ENCODE measurements around the gene ELOVL6. TPM values are rescaled to one million over a fixed set of nuclear protein-coding genes. Genes with fewer than 3 reads are reported as not detected.
"Not testable (repeated sequence)": the region's sequence is repeated elsewhere in the genome, so short reads cannot be mapped to it uniquely, and the experiment has no call there.

The ELOVL6 gene
- total RNA-seq (2014; rRNA removed; shearing (Covaris generic); ENCODE audit: low replicate concordance) = 11.7 and 12.9 TPM in 2 replicates

- Histone ChIP-seq H3K4me3 (peak within 1 kb of the TSS; percentile 64), H3K27me3 (no peaks in the 10 kb centered on the region), H3K9me3 (no peaks in the 10 kb centered on the region), H3K36me3 (no peaks in the 10 kb centered on the region)
- DNase-seq = peak; percentile 68
These were observed at the start of gene ELOVL6 for GRCh38 chr4:110198435-110199416. ELOVL6 (minus strand) TSS chr4:110198615; CDS start chr4:110198335, 280 bp downstream.

DNA sequence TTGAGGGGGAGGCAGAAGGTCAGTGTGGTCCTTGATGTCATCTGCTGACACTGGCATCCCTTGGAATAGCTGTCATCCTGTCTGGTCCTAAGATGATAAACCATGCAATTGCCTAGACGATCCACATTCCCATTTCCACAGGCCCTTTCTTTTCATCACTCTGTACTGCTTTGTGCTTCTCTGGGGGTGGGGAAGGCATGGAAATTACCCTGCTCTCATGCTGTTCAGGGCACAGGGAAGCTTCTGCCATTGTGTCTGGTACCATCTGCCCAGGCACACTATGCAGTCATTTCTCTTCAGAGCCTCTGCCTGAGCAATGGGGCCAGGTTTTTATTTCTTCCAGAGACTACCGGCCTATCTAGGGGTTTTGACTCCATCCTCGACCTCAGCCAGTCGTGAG is 49.7 kb upstream of the ELOVL6 start:
- no peak for DNase-seq
- Histone ChIP-seq H3K27me3 (no peaks in the 10 kb centered on the region), H3K36me3 (no peaks in the 10 kb centered on the region), H3K4me3 (no peak overlapping the region), H3K9me3 (no peaks in the 10 kb centered on the region)

GRCh38 chr4:110247591-110247990 is 49.2 kb upstream of the ELOVL6 start:
- H3K9me3 ChIP-seq = no peaks in the 10 kb centered on the region
- H3K36me3 ChIP-seq = no peaks in the 10 kb centered on the region
- no peaks in the 10 kb centered on the region for H3K27me3 ChIP-seq
- DNase-seq = no peak
- no peak overlapping the region for H3K4me3 ChIP-seq

DNA sequence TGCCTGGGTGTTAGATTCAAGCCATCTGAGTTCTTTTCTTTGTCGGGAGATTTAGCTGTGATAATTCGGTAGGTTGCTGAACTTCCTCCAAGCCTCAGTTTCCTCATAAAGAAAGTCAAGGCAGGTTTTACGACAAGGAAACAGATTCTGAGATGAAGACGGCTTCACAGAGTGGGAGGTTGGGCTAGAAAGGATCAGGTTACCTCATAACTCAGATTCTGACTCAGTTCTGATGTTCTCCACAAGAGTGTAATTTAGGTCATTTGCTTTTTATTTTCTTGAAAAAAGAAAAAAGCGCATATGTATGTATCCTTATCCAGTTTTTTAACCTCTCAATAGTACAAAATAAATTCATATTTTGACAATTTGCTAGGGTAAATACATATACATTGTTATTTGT is 47.2 kb upstream of the ELOVL6 start:
- no peak for DNase-seq
- Histone ChIP-seq H3K27me3 (no peaks in the 10 kb centered on the region), H3K4me3 (no peak overlapping the region)

DNA sequence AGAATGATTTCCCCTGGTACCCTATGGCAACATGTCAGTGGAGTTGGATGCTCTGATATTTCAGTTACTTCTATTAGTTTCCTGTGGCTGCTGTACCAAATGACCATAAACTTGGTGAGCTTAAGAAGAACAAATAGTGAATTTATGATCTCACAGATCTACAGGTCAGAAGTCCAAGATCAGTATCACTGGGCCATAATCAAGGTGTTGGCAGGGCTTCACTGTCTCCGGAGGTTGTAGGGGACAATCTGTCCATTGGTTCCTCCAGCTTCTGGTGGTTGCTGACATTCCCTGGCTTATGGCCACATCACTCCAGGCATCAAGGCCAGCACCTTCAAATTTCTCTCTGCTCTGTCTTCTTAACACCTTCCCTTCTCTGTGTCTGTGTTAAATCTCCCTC is 37.9 kb upstream of the ELOVL6 start:
- no peak for DNase-seq
- H3K4me3 ChIP-seq = no peak overlapping the region
- no peaks in the 10 kb centered on the region for H3K36me3 ChIP-seq
- H3K27me3 ChIP-seq = no peaks in the 10 kb centered on the region
- H3K9me3 ChIP-seq = no peaks in the 10 kb centered on the region

More for the DNA sequence above, 47.2 kb upstream of the ELOVL6 start:
- no peaks in the 10 kb centered on the region for H3K9me3 ChIP-seq
- no peaks in the 10 kb centered on the region for H3K36me3 ChIP-seq

DNA sequence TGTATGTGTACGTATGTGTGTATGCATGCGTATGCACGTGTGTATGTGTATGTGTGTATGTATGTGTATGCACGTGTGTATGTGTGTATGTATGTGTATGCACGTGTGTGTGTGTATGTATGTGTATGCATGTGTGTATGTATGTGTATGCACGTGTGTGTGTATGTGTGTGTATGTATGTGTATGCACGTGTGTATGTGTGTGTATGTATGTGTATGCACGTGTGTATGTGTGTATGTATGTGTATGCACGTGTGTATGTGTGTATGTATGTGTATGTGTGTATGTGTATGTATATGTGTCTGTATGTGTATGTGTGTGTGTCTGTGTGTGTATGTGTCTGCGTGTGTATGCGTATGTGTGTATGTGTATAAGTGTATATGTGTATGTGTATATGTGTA is 35.2 kb upstream of the ELOVL6 start:
- H3K27me3 ChIP-seq, H3K4me3 ChIP-seq, H3K9me3 ChIP-seq, DNase-seq, H3K36me3 ChIP-seq: not testable (repeated sequence)

DNA sequence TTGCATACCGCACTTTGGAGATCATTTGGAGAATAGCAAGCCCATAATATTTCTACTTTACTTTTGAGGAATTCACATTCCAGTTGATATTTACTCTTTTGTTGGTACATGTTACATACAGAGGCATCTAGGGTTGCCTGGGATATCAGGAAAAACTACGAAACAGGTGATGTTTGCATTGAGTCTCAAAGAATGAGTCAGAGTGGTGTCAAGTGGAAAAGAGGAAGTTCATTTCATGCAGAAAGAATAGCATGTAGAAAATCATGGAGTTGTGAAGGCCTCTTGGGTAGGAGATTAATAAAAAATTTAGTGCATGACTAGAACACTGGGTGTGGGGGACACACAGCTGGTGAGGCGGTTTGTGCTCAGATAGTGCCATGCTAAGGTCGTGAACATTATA is 33.5 kb upstream of the ELOVL6 start:
- Histone ChIP-seq H3K9me3 (no peaks in the 10 kb centered on the region), H3K27me3 (no peaks in the 10 kb centered on the region), H3K4me3 (no peak overlapping the region), H3K36me3 (no peaks in the 10 kb centered on the region)
- no peak for DNase-seq

GRCh38 chr4:110229266-110229665 is 30.9 kb upstream of the ELOVL6 start:
- Histone ChIP-seq H3K27me3 (no peaks in the 10 kb centered on the region), H3K4me3 (no peak overlapping the region), H3K36me3 (no peaks in the 10 kb centered on the region), H3K9me3 (no peaks in the 10 kb centered on the region)
- no peak for DNase-seq

DNA sequence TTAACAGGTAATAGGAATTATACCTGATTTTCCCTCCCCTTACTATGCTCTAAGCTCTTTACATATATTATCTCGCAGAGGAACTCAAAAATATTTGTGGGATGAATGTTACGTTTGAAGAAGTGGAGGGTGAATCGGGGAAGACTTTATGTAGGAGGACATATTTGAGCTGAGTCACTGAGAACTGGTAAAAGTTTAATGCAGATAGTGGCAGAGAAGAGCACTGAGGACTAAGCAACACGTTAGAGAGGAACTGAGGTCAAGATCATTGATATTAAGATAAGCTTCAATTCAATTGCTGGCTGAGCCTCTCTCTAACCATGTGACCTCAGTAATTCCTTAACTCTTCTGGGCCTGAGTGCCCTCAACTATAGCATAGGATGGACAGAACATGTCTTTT is 26.4 kb upstream of the ELOVL6 start:
- no peaks in the 10 kb centered on the region for H3K9me3 ChIP-seq
- no peak for DNase-seq
- no peak overlapping the region for H3K4me3 ChIP-seq
- H3K27me3 ChIP-seq = no peaks in the 10 kb centered on the region
- H3K36me3 ChIP-seq = no peaks in the 10 kb centered on the region

- no peaks in the 10 kb centered on the region for H3K27me3 ChIP-seq
- DNase-seq = no peak
These were observed 25.7 kb upstream of the ELOVL6 start for GRCh38 chr4:110224142-110224541.

DNA sequence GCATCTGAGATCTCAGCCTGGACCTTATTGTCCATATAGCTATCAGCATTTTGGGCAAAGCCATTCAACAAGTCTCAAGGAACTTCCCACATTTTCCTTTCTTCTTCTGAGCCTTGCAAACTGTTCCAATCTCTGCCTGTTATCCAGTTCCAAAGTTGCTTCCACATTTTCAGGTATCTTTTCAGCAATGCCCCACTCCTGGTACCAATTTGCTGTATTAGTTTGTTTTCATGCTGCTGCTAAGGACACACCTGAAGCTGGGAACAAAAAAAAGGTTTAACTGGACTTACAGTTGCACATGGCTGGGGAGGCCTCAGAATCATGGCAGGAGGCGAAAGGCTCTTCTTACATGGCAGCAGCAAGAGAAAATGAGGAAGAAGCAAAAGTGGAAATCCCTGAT is 20.5 kb upstream of the ELOVL6 start:
- H3K4me3 ChIP-seq, H3K27me3 ChIP-seq, H3K36me3 ChIP-seq, DNase-seq, H3K9me3 ChIP-seq: not testable (repeated sequence)

More at GRCh38 chr4:110224142-110224541, 25.7 kb upstream of the ELOVL6 start:
- Histone ChIP-seq H3K9me3 (no peaks in the 10 kb centered on the region), H3K4me3 (no peak overlapping the region), H3K36me3 (no peaks in the 10 kb centered on the region)

DNA sequence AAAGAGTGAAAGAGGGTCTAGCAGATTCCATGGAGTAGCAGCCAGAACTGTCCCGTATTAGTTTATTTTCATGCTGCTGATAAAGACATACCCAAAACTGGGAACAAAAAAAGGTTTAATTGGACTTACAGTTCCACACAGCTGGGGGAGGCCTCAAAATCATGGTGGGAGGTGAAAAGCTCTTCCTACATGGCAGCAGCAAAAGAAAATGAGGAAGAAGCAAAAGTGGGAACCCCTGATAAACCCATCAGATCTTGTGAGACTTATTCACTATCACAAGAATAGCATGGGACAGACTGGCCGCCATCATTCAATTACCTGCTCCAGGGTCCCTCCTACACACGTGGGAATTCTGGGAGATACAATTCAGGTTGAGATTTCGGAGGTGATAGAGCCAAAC is 18.8 kb upstream of the ELOVL6 start:
- H3K4me3 ChIP-seq, DNase-seq, H3K9me3 ChIP-seq, H3K36me3 ChIP-seq, H3K27me3 ChIP-seq: not testable (repeated sequence)

DNA sequence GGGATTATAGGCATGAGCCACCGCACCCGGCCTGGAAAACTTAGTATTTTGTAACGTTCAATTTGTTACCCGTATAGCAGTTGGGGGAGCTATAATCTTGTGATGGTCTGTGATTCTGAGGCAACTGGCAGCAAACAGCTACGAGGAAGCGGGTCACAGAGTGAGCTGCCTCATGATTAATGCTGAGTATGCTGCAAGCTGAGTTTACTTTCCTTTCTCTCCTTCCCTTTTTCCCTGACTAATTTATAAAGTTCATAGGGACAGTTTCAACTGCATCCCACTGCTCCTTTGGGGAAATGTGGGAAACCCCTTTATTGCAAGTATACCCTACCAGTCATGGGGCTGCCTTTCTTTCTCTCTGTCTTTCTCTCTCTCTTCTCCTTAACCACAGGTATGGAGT is 17.7 kb upstream of the ELOVL6 start:
- no peaks in the 10 kb centered on the region for H3K9me3 ChIP-seq
- peak; percentile 18 for DNase-seq

GRCh38 chr4:110211770-110212061 is 13.3 kb upstream of the ELOVL6 start:
- H3K27me3 ChIP-seq = no peaks in the 10 kb centered on the region
- H3K4me3 ChIP-seq = no peak overlapping the region
- H3K9me3 ChIP-seq = no peaks in the 10 kb centered on the region
- no peaks in the 10 kb centered on the region for H3K36me3 ChIP-seq
- no peak for DNase-seq

More for the DNA sequence above, 17.7 kb upstream of the ELOVL6 start:
- H3K36me3 ChIP-seq = no peaks in the 10 kb centered on the region
- no peaks in the 10 kb centered on the region for H3K27me3 ChIP-seq
- no peak overlapping the region for H3K4me3 ChIP-seq

- Histone ChIP-seq H3K4me3 (no peak overlapping the region), H3K9me3 (no peaks in the 10 kb centered on the region), H3K27me3 (no peaks in the 10 kb centered on the region), H3K36me3 (no peaks in the 10 kb centered on the region)
- DNase-seq = peak; percentile 3
These were observed 12.8 kb upstream of the ELOVL6 start for GRCh38 chr4:110211007-110211769.

DNA sequence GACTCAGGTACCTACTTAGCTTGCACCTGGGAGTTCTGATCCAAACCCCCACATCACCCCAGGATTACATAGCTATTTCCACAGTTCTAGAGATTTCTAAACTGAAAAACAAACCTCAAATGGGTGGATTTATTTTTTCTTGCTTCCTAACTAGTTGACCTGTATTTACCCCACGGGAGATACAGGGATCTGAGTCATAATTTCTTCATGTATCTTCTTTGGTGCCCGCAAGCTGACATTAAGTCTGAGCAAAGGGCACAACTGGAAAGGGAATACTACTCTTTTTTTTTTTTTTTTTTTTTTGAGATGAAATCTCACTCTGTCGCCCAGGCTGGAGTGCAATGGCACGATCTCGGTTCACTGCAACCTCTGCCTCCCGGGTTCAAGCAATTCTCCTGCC is 10.0 kb upstream of the ELOVL6 start:
- Histone ChIP-seq H3K36me3 (no peaks in the 10 kb centered on the region), H3K27me3 (no peaks in the 10 kb centered on the region), H3K9me3 (no peaks in the 10 kb centered on the region), H3K4me3 (no peak overlapping the region)
- DNase-seq = no peak

GRCh38 chr4:110207233-110207632 is 8.8 kb upstream of the ELOVL6 start:
- Histone ChIP-seq H3K9me3 (no peaks in the 10 kb centered on the region), H3K4me3 (no peak overlapping the region), H3K27me3 (no peaks in the 10 kb centered on the region), H3K36me3 (no peaks in the 10 kb centered on the region)
- no peak for DNase-seq

Measured in MG63 (cell line).